Gastrocnemius medialis (tissue), 4 donors: ENCODE data around the gene FAM72B.
"Not testable (repeated sequence)": the region's sequence is repeated elsewhere in the genome, so short reads cannot be mapped to it uniquely, and the experiment has no call there.

Experiments used
- POLR2A ChIP-seq, 2 donors: fragments of 450-650 bp; IDR thresholded peaks; one replicate each; pipeline ENCODE4 v1.6.1; 2017; ENCODE audit warnings: antibody characterized with exemption in 2 of 2, mild to moderate bottlenecking in 2 of 2, moderate library complexity in 2 of 2
- TF ChIP-seq, protein P1 (sequence below), 5 experiments: fragments of 450-650 bp in 3 of 5; fragments of 200-600 bp in 2 of 5; sonication (generic) in 2 of 5; IDR thresholded peaks in 4 of 5; conservative IDR thresholded peaks in 1 of 5; 1 replicate in 4 of 5; 2 replicates in 1 of 5; pipeline ENCODE4 v1.5.1; 2016 to 2019; ENCODE audit warnings: antibody characterized with exemption in 5 of 5, mild to moderate bottlenecking in 3 of 5, moderate library complexity in 3 of 5

DNA sequence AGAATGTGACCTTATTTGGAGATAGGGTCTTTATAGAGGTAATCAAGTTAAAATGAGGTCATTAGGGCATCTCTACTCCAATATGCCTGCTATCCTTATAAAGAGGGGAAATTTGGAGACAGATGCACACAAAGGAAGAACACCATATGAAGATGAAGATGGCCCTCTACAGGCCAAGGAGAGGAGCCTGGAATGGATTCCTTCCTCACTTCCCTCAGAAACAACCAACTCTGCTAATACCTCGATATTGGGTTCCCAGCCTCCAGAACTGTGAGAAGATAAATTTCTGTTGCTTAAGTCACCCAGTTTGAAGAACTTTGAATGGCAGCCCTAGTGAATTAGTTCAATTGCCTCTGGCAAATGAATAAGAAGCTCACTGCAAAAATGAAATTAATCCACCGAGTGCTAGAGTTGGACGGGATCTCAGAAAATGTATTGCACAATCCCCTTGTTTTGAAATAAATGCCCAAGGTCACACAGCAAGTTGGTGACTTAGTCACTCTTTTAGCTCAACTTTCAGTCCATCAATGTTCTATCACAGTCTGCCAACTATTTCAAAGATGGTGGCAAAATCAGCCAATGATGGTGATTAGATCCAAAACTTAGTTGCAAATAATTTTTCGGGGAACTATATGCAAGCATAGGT, 27.1 kb downstream of the FAM72B start:
- TF ChIP-seq, protein P1, sequence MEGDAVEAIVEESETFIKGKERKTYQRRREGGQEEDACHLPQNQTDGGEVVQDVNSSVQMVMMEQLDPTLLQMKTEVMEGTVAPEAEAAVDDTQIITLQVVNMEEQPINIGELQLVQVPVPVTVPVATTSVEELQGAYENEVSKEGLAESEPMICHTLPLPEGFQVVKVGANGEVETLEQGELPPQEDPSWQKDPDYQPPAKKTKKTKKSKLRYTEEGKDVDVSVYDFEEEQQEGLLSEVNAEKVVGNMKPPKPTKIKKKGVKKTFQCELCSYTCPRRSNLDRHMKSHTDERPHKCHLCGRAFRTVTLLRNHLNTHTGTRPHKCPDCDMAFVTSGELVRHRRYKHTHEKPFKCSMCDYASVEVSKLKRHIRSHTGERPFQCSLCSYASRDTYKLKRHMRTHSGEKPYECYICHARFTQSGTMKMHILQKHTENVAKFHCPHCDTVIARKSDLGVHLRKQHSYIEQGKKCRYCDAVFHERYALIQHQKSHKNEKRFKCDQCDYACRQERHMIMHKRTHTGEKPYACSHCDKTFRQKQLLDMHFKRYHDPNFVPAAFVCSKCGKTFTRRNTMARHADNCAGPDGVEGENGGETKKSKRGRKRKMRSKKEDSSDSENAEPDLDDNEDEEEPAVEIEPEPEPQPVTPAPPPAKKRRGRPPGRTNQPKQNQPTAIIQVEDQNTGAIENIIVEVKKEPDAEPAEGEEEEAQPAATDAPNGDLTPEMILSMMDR (IDR thresholded peaks at IDR 0.05 in 4 of 5, conservative IDR thresholded peaks at IDR 0.05 in 1 of 5): not testable (repeated sequence)
- not testable (repeated sequence) for TF ChIP-seq POLR2A (IDR thresholded peaks at IDR 0.05)
